ENCODE measurements around the gene MALAT1.
"Not testable (repeated sequence)": the region's sequence is repeated elsewhere in the genome, so short reads cannot be mapped to it uniquely, and the experiment has no call there.

GRCh38 chr11:65512311-65512710 is 13.5 kb downstream of the MALAT1 start:
- TF ChIP-seq CTCF, POLR2A, EP300, POLR2AphosphoS5 (IDR thresholded peaks at IDR 0.05): not testable (repeated sequence)

All from upper lobe of left lung (tissue), 4 donors.